Upper lobe of right lung (tissue), 1 donor: Measurements from ENCODE around the gene RFK. TPM values are rescaled to one million over a fixed set of nuclear protein-coding genes. Genes with fewer than 3 reads are reported as not detected.
A peak's percentile ranks its signal among the peaks of the same experiment; 100 is the strongest.
"Not testable (repeated sequence)": the region's sequence is repeated elsewhere in the genome, so short reads cannot be mapped to it uniquely, and the experiment has no call there.

Experiments
- ATAC-seq: fragments of 200-7000 bp; cut with Tn5 transposase; one replicate; pipeline ENCODE4 v1.9.1; 2020; ENCODE audit warnings: mild to moderate bottlenecking, moderate library complexity
- DNase-seq: peaks from one replicate; pipeline ENCODE4 v3.0.0-alpha.2; 2020
- H3K27ac ChIP-seq: fragments of 200-600 bp; one replicate; pipeline ENCODE4 v1.8.0; 2022
- H3K27me3 ChIP-seq: fragments of 200-600 bp; one replicate; pipeline ENCODE4 v1.8.0; 2022; ENCODE audit warnings: mild to moderate bottlenecking
- H3K36me3 ChIP-seq: fragments of 200-600 bp; one replicate; pipeline ENCODE4 v1.8.0; 2022
- H3K4me1 ChIP-seq: fragments of 200-600 bp; one replicate; pipeline ENCODE4 v1.8.0; 2022
- H3K4me3 ChIP-seq: fragments of 200-600 bp; one replicate; pipeline ENCODE4 v1.8.0; 2022; ENCODE audit warnings: mild to moderate bottlenecking
- H3K9me3 ChIP-seq: fragments of 200-600 bp; one replicate; pipeline ENCODE4 v1.8.0; 2022
- CTCF ChIP-seq: fragments of 200-600 bp; IDR thresholded peaks from one replicate; pipeline ENCODE4 v1.8.0; 2022; ENCODE audit warnings: antibody characterized with exemption
- intact Hi-C: fragments of 100-400 bp; cut with DNase I; formaldehyde crosslinking; loops from one replicate; pipeline ENCODE4 v1.11.0; 2022
- long read RNA-seq: library from polyadenylated mRNA; unstranded; transcript quantifications from one replicate; pipeline ENCODE4 v2.0.0, GENCODE V29; 2021
- total RNA-seq: library from RNA; stranded (reverse); fragmentation: NEBNext Ultra II Directional; extraction: Animal tissue kit (Norgen Biotek cat#: 25700); gene quantifications from one replicate; pipeline ENCODE4 v1.2.1, GENCODE V29; 2021
- donor health status: DM: no; HTN: yes; CAD: no; lungs with severe emphysema.

RFK gene
- total RNA-seq = 19.4 TPM
- long read RNA-seq, transcript RFK-201 (4 exons, 2,684 nt) = major isoform, 83 of 88 reads
- long read RNA-seq, partial matches to known transcripts = 0 of 88 reads
- long read RNA-seq, other reads (novel, unspliced or antisense) = 3 of 88 reads

- DNase-seq = peak; percentile 93
- Histone ChIP-seq H3K4me1 (peaks cover 7% of the 10 kb centered on the region), H3K27me3 (no peaks in the 10 kb centered on the region), H3K4me3 (peak within 1 kb of the TSS; percentile 91), H3K36me3 (no peaks in the 10 kb centered on the region), H3K27ac (peak within 1 kb of the TSS; percentile 97), H3K9me3 (no peaks in the 10 kb centered on the region)
- intact Hi-C loops = no loop called here
- ATAC-seq = peak; percentile 99
- TF ChIP-seq CTCF = peak; percentile 42
Observed at GRCh38 chr9:76394195-76394959, at the start of gene RFK. RFK (minus strand) TSS chr9:76394426; CDS start chr9:76394171, 255 bp downstream.

GRCh38 chr9:76443887-76444286 lies 49.7 kb upstream of the RFK start:
- no peaks in the 10 kb centered on the region for H3K27me3 ChIP-seq
- H3K27ac ChIP-seq = no peak overlapping the region
- H3K36me3 ChIP-seq = no peaks in the 10 kb centered on the region
- no peak for ATAC-seq
- no peak overlapping the region for H3K4me3 ChIP-seq
- H3K9me3 ChIP-seq = no peaks in the 10 kb centered on the region
- intact Hi-C loops = loop anchor here (10.0 kb wide), 1 partner anchor 261 kb away; no protein-coding TSS in a partner anchor
- DNase-seq = no peak
- H3K4me1 ChIP-seq = no peaks in the 10 kb centered on the region
- TF ChIP-seq CTCF = no peak

GRCh38 chr9:76441551-76442322 lies 47.5 kb upstream of the RFK start:
- H3K4me3 ChIP-seq = no peak overlapping the region
- ATAC-seq (no peak), DNase-seq (no peak)
- H3K36me3 ChIP-seq = no peaks in the 10 kb centered on the region
- H3K27ac ChIP-seq = no peak overlapping the region
- no peaks in the 10 kb centered on the region for H3K27me3 ChIP-seq
- intact Hi-C loops = loop anchor here (10.0 kb wide), 1 partner anchor 263 kb away; no protein-coding TSS in a partner anchor
- no peaks in the 10 kb centered on the region for H3K9me3 ChIP-seq
- no peak for TF ChIP-seq CTCF
- no peaks in the 10 kb centered on the region for H3K4me1 ChIP-seq

GRCh38 chr9:76438841-76439588 lies 44.8 kb upstream of the RFK start:
- no peak for TF ChIP-seq CTCF
- no peak for ATAC-seq
- H3K9me3 ChIP-seq = no peaks in the 10 kb centered on the region
- no peak for DNase-seq
- no peaks in the 10 kb centered on the region for H3K36me3 ChIP-seq
- intact Hi-C loops = no loop called here
- H3K4me1 ChIP-seq = no peaks in the 10 kb centered on the region
- H3K4me3 ChIP-seq = no peak overlapping the region
- H3K27me3 ChIP-seq = no peaks in the 10 kb centered on the region
- no peak overlapping the region for H3K27ac ChIP-seq

GRCh38 chr9:76437017-76437699 lies 42.9 kb upstream of the RFK start:
- H3K27me3 ChIP-seq, H3K4me1 ChIP-seq, H3K36me3 ChIP-seq, H3K9me3 ChIP-seq, intact Hi-C loops, H3K27ac ChIP-seq, ATAC-seq, DNase-seq, H3K4me3 ChIP-seq: not testable (repeated sequence)

- H3K4me3 ChIP-seq, H3K9me3 ChIP-seq, H3K4me1 ChIP-seq, ATAC-seq, intact Hi-C loops, DNase-seq, H3K36me3 ChIP-seq, H3K27ac ChIP-seq, H3K27me3 ChIP-seq: not testable (repeated sequence)
Observed at GRCh38 chr9:76434897-76435296, 40.7 kb upstream of the RFK start.
